Ectodermal cell (in vitro differentiated cells): ENCODE data around the gene MRPL23.

ENCODE experiments used
- H3K27ac ChIP-seq: 2 replicates; pipeline ENCODE4 v1.7.0; 2013; ENCODE audit warnings: mild to moderate bottlenecking, low read depth, low read length; ENCODE audit not compliant: insufficient read depth, poor library complexity, severe bottlenecking
- H3K27me3 ChIP-seq: 2 replicates; pipeline ENCODE4 v1.7.0; 2013; ENCODE audit warnings: mild to moderate bottlenecking, low read length; ENCODE audit not compliant: insufficient read depth, control insufficient read depth, poor library complexity, severe bottlenecking
- H3K36me3 ChIP-seq: one replicate; pipeline ENCODE4 v1.7.0; 2013; ENCODE audit warnings: low read length; ENCODE audit not compliant: control insufficient read depth, insufficient read depth
- H3K4me1 ChIP-seq: one replicate; pipeline ENCODE4 v1.7.0; 2013; ENCODE audit warnings: low read length; ENCODE audit not compliant: control insufficient read depth, insufficient read depth
- H3K4me3 ChIP-seq: 2 replicates; pipeline ENCODE4 v1.7.0; 2013; ENCODE audit warnings: low read depth, low read length, control low read depth; ENCODE audit not compliant: insufficient read depth
- H3K9me3 ChIP-seq: 2 replicates; pipeline ENCODE4 v1.7.0; 2013; ENCODE audit warnings: mild to moderate bottlenecking, low read length, moderate library complexity; ENCODE audit not compliant: control insufficient read depth
- WGBS, 2 experiments: methylation state at CpG; one replicate each; pipeline ENCODE4 v1.1.7; 2013; ENCODE audit warnings: missing lambda C conversion rate in 2 of 2; 5-methylcytosine and 5-hydroxymethylcytosine counted together

MRPL23 gene

DNA sequence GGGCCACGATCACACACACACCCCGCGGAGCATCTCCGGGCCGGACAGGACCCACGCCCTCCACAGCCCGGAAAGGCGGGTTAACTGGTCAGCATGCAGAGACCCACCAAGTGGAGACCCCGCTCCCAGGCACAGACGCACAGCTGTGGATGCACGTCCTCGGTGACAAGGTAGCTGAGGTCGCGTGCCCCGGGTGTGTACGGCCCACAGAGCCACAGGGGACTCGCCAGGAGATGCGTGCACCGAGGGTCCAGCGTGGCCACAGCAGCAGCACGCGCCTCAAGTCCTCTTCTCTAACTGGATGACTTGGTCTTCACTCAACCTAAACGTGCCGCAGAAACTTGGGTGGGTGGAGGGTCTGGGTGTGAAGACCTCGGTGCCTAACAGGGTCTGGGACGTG, 45.0 kb downstream of the MRPL23 start:
- Histone ChIP-seq H3K27me3 (no peaks in the 10 kb centered on the region), H3K9me3 (no peaks in the 10 kb centered on the region), H3K4me1 (no peaks in the 10 kb centered on the region), H3K4me3 (no peak overlapping the region), H3K36me3 (no peaks in the 10 kb centered on the region), H3K27ac (no peak overlapping the region)
- no CpG with 5 or more reads among the region's 26 CpGs for WGBS, 2 experiments

DNA sequence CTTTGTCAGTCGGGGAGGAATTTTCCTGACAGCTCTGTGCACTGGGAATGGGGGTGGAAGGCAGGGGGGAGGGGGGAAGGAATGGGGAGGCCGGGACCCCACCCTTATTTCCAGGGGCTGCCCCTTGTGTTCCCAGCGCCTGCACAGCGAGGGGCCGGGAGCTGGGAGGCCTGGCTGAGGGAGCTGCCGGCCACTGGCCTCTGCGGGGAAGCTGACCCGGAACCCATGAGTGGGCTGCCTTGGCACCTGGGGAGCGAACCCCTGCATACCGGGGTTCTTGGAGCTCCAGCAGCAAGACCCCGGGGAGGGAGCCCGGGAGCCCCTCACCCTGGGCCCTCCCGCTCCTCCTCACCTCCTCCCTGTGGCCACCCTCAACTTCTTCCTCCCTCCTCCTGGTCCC, 47.0 kb downstream of the MRPL23 start:
- no peaks in the 10 kb centered on the region for H3K27me3 ChIP-seq
- H3K4me1 ChIP-seq, result no peaks in the 10 kb centered on the region
- H3K4me3 ChIP-seq, result no peak overlapping the region
- H3K36me3 ChIP-seq, result no peaks in the 10 kb centered on the region
- no peaks in the 10 kb centered on the region for H3K9me3 ChIP-seq
- H3K27ac ChIP-seq, result no peak overlapping the region
- WGBS, 2 experiments, result no CpG with 5 or more reads among the region's 13 CpGs

DNA sequence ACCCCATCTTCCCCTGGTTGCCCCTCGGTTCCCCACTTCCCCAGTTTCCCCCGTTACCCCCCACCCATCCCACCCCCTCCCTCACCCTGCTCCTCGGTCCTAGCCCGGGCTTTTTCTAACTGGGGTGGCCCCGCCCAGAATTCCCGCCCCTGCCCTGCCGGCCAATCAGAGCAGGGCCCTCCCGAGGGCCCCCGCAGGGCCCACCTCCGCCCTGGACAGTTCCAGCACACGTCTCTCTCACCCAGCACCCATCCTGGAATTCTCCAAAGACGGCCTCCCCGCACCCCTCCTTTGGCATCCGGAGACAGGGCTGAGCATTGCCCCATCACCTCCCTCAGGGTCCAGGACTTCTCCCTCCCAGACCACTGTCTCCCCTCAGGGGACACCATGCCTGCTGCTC, 50.6 kb downstream of the MRPL23 start, which contains the start of gene H19:
Gene H19 (minus strand): TSS at position 88 of the 400 bp plus-strand sequence.
- Histone ChIP-seq H3K27ac (no peak within 1 kb of the TSS), H3K4me1 (no peaks in the 10 kb centered on the region), H3K27me3 (no peaks in the 10 kb centered on the region), H3K4me3 (no peak within 1 kb of the TSS), H3K9me3 (no peaks in the 10 kb centered on the region), H3K36me3 (no peaks in the 10 kb centered on the region)
- no CpG with 5 or more reads among the region's 14 CpGs for WGBS, 2 experiments

DNA sequence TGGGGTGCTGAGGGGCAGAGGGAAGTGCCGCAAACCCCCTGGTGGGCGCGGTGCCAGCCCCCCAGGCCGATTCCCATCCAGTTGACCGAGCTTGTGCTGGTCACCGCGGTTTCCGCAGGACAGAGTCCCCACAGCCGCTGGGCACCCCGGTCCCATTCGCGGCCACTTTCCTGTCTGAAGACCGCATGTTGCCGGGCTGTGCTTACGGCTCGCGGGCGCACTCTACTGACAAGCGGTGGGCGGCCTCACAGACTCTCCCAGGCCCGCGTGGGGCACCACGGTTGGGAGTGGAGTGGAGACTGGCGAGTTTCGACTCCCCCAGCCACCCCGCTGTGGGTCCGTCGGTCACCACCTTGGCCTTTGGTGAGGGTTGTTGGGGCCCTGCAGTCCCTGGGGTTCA, 51.2 kb downstream of the MRPL23 start:
- Histone ChIP-seq H3K36me3 (no peaks in the 10 kb centered on the region), H3K4me3 (no peak overlapping the region), H3K4me1 (no peaks in the 10 kb centered on the region), H3K9me3 (no peaks in the 10 kb centered on the region), H3K27me3 (no peaks in the 10 kb centered on the region), H3K27ac (no peak overlapping the region)
- WGBS, 2 experiments, result no CpG with 5 or more reads among the region's 28 CpGs

DNA sequence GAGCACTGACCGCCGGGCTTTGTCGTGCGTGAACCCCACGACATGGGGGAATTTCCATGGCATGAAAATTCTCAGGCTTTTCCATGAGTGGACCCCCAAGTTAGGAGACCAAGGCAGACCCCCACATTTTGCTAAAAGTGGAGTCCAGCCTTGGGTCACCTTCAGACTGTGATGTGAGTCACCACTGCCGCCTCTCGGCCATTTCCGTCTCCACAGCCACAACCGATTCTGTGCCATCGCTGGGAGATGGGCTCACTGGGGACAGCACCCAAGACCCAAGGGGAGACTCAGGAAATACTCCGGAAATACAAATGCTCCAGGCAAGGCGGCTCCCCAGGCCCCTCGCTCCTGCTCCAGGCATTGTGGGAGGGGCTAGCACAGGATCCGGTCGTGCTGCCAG, 51.7 kb downstream of the MRPL23 start:
- H3K9me3 ChIP-seq, result no peaks in the 10 kb centered on the region
- H3K27ac ChIP-seq, result no peak overlapping the region
- H3K4me3 ChIP-seq, result no peak overlapping the region
- no CpG with 5 or more reads among the region's 15 CpGs for WGBS, 2 experiments
- no peaks in the 10 kb centered on the region for H3K4me1 ChIP-seq
- H3K27me3 ChIP-seq, result no peaks in the 10 kb centered on the region
- no peaks in the 10 kb centered on the region for H3K36me3 ChIP-seq

DNA sequence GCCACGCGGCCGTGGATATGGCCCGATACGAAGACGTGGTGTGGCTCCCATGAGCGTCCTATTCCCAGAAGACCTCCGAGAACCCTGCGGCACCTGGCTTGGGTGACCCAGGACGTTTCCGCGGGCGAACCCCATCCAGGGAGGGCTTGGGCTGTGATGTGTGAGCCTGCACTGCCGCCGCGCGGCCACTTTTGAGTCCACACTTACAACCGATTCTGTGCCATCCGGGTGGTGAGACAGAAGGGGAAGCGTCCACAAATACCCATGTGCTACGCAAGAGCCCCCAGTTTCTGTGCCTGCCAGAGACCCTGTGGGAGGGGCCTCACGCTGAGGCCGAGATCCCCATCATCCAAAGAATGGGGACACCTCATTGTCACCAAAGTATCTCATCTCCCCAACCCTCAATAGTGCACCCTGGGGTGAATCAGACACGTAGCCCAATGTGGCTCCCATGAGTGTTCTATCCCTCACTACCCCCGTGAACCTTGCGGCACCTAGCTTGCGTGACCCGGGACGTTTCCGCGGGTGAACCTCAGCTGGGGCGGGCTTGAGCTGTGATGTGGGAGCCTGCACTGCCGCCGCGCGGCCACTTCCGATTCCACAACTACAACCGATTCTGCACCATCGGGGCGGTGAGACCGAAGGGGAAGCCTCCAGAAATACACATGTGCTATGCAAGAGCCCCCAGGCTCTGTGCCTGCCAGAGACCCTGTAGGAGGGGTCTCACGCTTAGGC, 55.1 kb downstream of the MRPL23 start:
- Histone ChIP-seq H3K9me3 (no peaks in the 10 kb centered on the region), H3K4me1 (no peaks in the 10 kb centered on the region), H3K36me3 (no peaks in the 10 kb centered on the region), H3K4me3 (no peak overlapping the region), H3K27me3 (no peaks in the 10 kb centered on the region), H3K27ac (no peak overlapping the region)
- WGBS, 2 experiments, result no CpG with 5 or more reads among the region's 42 CpGs

DNA sequence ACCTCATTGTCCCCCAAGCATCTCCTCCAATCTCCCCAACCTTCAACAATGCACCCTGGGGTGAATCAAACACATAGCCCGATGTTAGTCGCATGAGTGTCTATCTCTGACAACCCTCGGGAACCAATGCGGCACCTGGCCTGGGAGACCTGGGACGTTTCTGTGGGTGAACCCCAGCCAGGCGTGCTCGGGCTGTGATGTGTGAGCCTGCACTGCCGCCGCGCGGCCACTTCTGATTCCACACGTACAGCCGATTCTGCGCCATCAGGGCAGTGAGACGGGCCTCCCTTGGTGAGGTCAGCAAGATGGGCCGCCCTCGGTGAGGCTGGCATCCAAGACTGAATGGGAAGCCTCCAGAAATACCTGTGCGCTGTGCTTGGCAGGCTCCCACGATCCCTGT, 55.7 kb downstream of the MRPL23 start:
- no peak overlapping the region for H3K27ac ChIP-seq
- no CpG with 5 or more reads among the region's 19 CpGs for WGBS, 2 experiments
- no peaks in the 10 kb centered on the region for H3K9me3 ChIP-seq
- H3K36me3 ChIP-seq, result no peaks in the 10 kb centered on the region
- no peaks in the 10 kb centered on the region for H3K27me3 ChIP-seq
- no peaks in the 10 kb centered on the region for H3K4me1 ChIP-seq
- H3K4me3 ChIP-seq, result no peak overlapping the region

DNA sequence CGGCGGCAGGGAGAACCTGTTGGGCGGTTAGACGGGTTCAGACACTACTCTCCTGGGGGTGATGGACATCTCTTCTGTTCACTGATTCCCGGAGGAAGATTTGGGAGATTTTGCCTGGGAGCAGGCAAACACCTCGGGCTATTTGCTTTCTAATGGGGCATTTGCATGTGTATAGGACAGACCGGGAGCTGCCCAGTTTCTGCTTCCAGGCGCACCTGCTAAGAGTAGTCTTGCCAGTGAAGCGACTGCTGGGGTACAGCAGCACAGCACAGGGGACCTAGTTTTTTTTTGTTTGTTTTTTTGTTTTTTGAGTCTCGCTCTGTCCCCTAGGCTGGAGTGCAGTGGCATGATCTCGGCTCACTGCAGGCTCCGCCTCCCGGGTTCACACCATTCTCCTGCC, 57.3 kb downstream of the MRPL23 start:
- Histone ChIP-seq H3K4me1 (no peaks in the 10 kb centered on the region), H3K36me3 (no peaks in the 10 kb centered on the region), H3K9me3 (no peaks in the 10 kb centered on the region), H3K27me3 (no peaks in the 10 kb centered on the region), H3K4me3 (no peak overlapping the region), H3K27ac (no peak overlapping the region)
- WGBS, 2 experiments, result no CpG with 5 or more reads among the region's 13 CpGs
